Heart left ventricle (tissue), 16 donors: Measurements from ENCODE around the gene MTFR2. TPM values are rescaled to one million over a fixed set of nuclear protein-coding genes. Genes with fewer than 3 reads are reported as not detected.

Experiments
- ATAC-seq, 4 donors: fragments of 200-7000 bp; cut with Tn5 transposase; one replicate each; pipeline ENCODE4 v1.9.1; 2020 to 2022; ENCODE audit warnings: moderate library complexity in 4 of 4, mild to moderate bottlenecking in 3 of 4, moderate number of reproducible peaks in 1 of 4
- DNase-seq, 5 donors: peaks; one replicate each; pipeline ENCODE4 v3.0.0-alpha.2; 2020
- H3K27ac ChIP-seq, 12 donors: fragments of 200-600 bp; sonication (generic) in 4 of 12; one replicate each; pipeline versions ENCODE4 v1.5.0 to v1.8.0; 2016 to 2022; ENCODE audit warnings: mild to moderate bottlenecking in 2 of 12
- H3K27me3 ChIP-seq, 9 donors: fragments of 200-600 bp; sonication (generic) in 2 of 9; one replicate each; pipeline versions ENCODE4 v1.5.1 to v1.8.0; 2016 to 2022; ENCODE audit warnings: mild to moderate bottlenecking in 3 of 9
- H3K36me3 ChIP-seq, 9 donors: fragments of 200-600 bp; sonication (generic) in 2 of 9; one replicate each; pipeline versions ENCODE4 v1.5.0 to v1.8.0; 2018 to 2022; ENCODE audit warnings: mild to moderate bottlenecking in 2 of 9
- H3K4me1 ChIP-seq, 12 donors: fragments of 200-600 bp; sonication (generic) in 4 of 12; one replicate each; pipeline versions ENCODE4 v1.5.0 to v1.8.0; 2016 to 2022; ENCODE audit warnings: mild to moderate bottlenecking in 3 of 12
- H3K4me3 ChIP-seq, 12 donors: fragments of 200-600 bp; sonication (generic) in 4 of 12; one replicate each; pipeline versions ENCODE4 v1.5.0 to v1.8.0; 2017 to 2022; ENCODE audit warnings: mild to moderate bottlenecking in 9 of 12, moderate library complexity in 4 of 12
- H3K9me3 ChIP-seq, 12 donors: fragments of 200-600 bp; sonication (generic) in 4 of 12; one replicate each; pipeline versions ENCODE4 v1.5.0 to v1.8.0; 2016 to 2022; ENCODE audit warnings: mild to moderate bottlenecking in 1 of 12
- POLR2A ChIP-seq, 2 donors: fragments of 450-650 bp; IDR thresholded peaks; one replicate each; pipeline ENCODE4 v1.6.1; 2017; ENCODE audit warnings: antibody characterized with exemption in 2 of 2, mild to moderate bottlenecking in 2 of 2, moderate library complexity in 2 of 2
- WGBS, 4 donors: extraction: QIAGEN DNeasy Blood & Tissue Kit in 2 of 4; methylation state at CpG; one replicate each; pipeline versions ENCODE4 v1.1.5 to v1.1.7; 2013 to 2018; 5-methylcytosine and 5-hydroxymethylcytosine counted together
- intact Hi-C, 10 donors: fragments of 100-400 bp; cut with DNase I; formaldehyde crosslinking; loops; one replicate each; pipeline versions ENCODE4 v1.11.1 to v1.14.2; 2022
- polyA plus RNA-seq, 2 donors: library from polyadenylated mRNA; stranded (reverse); fragments of 200-250 nt; gene quantifications; one replicate each; pipeline ENCODE4 v1.2.3, GENCODE V29; 2013
- total RNA-seq, 9 donors: library from RNA; depleted of rRNA in 2 of 9; stranded (reverse); fragments of >200 nt in 2 of 9; fragmentation: NEBNext Ultra II Directional in 3 of 9; extraction: Animal tissue kit (Norgen Biotek cat#: 25700) in 3 of 9; gene quantifications; one replicate each; pipeline versions ENCODE4 v1.1.0 to v1.2.4, GENCODE V29; 2016 to 2023
- TF ChIP-seq, protein P1 (sequence below), 12 donors: fragments of 200-600 bp; sonication (generic) in 4 of 12; IDR thresholded peaks; one replicate each; pipeline versions ENCODE4 v1.5.0 to v1.8.0; 2018 to 2022; ENCODE audit warnings: antibody characterized with exemption in 12 of 12, mild to moderate bottlenecking in 5 of 12
- donor health status: ischemic (EF 13 %, LVEDD 7.1; RV severe dilation, severe dysfunction).
- donor health status: healthy with polysubstance abuse.
- donor health status: DM: no; HTN: yes; CAD: no.
- donor health status: DM: no; HTN: no; CAD: no.
- donor health status: ischemic (EF 25% LVEDD 6.9; RV normal size, moderate dysfunction).
- donor health status: ischemic (EF 25% LVEDD 5.7; RV mildly dilated, moderate dysfunction).
- donor health status: healthy.
- donor health status: DM: yes; HTN: yes; CAD: no.
- donor health status: ischemic (EF 35%, LVEDD 5.7; RV mildly dilated, moderate dysfunction).
- donor health status: nonischemic (EF 11% LVEDD 7.7; RV severe dilation, severe dysfunction).
- donor health status: DM: yes; HTN: yes; CAD: no.
- donor health status: PGD.
- donor health status: ischemic (EF 29% LVEDD 5.4; RV normal size, mild dysfunction).
- donor health status: nonischemic (EF 23%, LVEDD 6.1; RV moderate dilation, normal function).

MTFR2 gene
- total and polyA plus RNA-seq, 11 donors = 0.15 to 1.0 (median 0.30) TPM; not detected in 6

- no peak for TF ChIP-seq POLR2A (IDR thresholded peaks at IDR 0.05)
- TF ChIP-seq, protein P1, sequence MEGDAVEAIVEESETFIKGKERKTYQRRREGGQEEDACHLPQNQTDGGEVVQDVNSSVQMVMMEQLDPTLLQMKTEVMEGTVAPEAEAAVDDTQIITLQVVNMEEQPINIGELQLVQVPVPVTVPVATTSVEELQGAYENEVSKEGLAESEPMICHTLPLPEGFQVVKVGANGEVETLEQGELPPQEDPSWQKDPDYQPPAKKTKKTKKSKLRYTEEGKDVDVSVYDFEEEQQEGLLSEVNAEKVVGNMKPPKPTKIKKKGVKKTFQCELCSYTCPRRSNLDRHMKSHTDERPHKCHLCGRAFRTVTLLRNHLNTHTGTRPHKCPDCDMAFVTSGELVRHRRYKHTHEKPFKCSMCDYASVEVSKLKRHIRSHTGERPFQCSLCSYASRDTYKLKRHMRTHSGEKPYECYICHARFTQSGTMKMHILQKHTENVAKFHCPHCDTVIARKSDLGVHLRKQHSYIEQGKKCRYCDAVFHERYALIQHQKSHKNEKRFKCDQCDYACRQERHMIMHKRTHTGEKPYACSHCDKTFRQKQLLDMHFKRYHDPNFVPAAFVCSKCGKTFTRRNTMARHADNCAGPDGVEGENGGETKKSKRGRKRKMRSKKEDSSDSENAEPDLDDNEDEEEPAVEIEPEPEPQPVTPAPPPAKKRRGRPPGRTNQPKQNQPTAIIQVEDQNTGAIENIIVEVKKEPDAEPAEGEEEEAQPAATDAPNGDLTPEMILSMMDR (IDR thresholded peaks at IDR 0.05) = no peak
- Histone ChIP-seq H3K36me3 (peaks cover 0 to 73% (median 11%) of the 10 kb centered on the region in 9 donors), H3K4me1 (peaks cover 0 to 22% (median 12%) of the 10 kb centered on the region in 12 donors), H3K4me3 (no peak overlapping the region), H3K27me3 (no peaks in the 10 kb centered on the region), H3K9me3 (no peaks in the 10 kb centered on the region), H3K27ac (no peak overlapping the region)
- DNase-seq = no peak
- intact Hi-C loops = no loop called here
- no peak for ATAC-seq
- 92 to 100% (median 94%) methylated on average over 1 of the region's 1 CpG for WGBS, 4 donors
Observed at GRCh38 chr6:136184738-136185137, 65.4 kb downstream of the MTFR2 start.

- 67 to 93% (median 86%) methylated on average over 1 of the region's 1 CpG for WGBS, 4 donors
- no peak for TF ChIP-seq POLR2A (IDR thresholded peaks at IDR 0.05)
- TF ChIP-seq, protein P1 (IDR thresholded peaks at IDR 0.05) = no peak
- Histone ChIP-seq H3K9me3 (no peaks in the 10 kb centered on the region), H3K4me1 (peaks cover 0 to 22% (median 12%) of the 10 kb centered on the region in 12 donors), H3K4me3 (no peak overlapping the region), H3K36me3 (peaks cover 0 to 55% (median 10%) of the 10 kb centered on the region in 9 donors), H3K27me3 (no peaks in the 10 kb centered on the region), H3K27ac (peak overlapping the region in 8 of 12 donors; percentile 6 to 66 (median 36))
- DNase-seq (no peak), ATAC-seq (peak in 2 of 4 donors; percentile 23 to 56)
- intact Hi-C loops = no loop called here
Observed at GRCh38 chr6:136181861-136182260, 68.2 kb downstream of the MTFR2 start.

DNA sequence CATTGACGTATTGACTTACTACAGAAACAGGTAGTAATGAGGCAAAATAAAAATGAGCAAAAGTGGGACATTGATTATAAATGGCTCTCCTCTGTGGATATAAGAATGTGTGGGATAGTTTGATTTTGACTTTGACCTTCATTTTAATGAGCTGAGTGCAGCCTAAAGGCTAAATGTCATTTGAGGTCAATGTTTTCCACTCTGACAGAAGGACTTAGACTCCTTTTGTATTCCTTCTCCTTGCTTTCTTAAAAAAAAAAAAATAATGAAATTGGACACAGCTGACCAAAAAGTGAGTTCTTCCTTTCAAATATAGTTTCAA is 68.6 kb downstream of the MTFR2 start:
- Histone ChIP-seq H3K27me3 (no peaks in the 10 kb centered on the region), H3K4me3 (no peak overlapping the region), H3K27ac (peak overlapping the region in 8 of 12 donors; percentile 6 to 66 (median 36)), H3K9me3 (no peaks in the 10 kb centered on the region), H3K36me3 (peaks cover 0 to 51% (median 8%) of the 10 kb centered on the region in 9 donors), H3K4me1 (peaks cover 0 to 22% (median 12%) of the 10 kb centered on the region in 12 donors)
- intact Hi-C loops = no loop called here
- DNase-seq (no peak), ATAC-seq (peak in 2 of 4 donors; percentile 56 to 73)
- 44 to 52% (median 49%) methylated on average over 1 of the region's 1 CpG for WGBS, 4 donors
- no peak for TF ChIP-seq POLR2A (IDR thresholded peaks at IDR 0.05)
- TF ChIP-seq, protein P1 (IDR thresholded peaks at IDR 0.05) = no peak

Other genes starting within 250 kb of the MTFR2 start
- 100 to 1,000 TPM in 2 of 9 donors, 10 to 100 TPM in 7; 56.1 to 109 (median 96.0) TPM for gene BCLAF1, start 39.5 kb upstream of the MTFR2 start, total RNA-seq
- 10 to 100 TPM; 11.7 to 25.2 TPM for gene BCLAF1, start 39.5 kb upstream of the MTFR2 start, polyA plus RNA-seq